NCI-H1436 (cell line): ENCODE measurements around the gene HS3ST3B1.

Experiments used
- DNase-seq: peaks from one replicate; lab custom pipeline; 2025; lab: John Stamatoyannopoulos, UW

The HS3ST3B1 gene

GRCh38 chr17:14354807-14355206, 53.9 kb downstream of the HS3ST3B1 start:
- no peak for DNase-seq

- DNase-seq, result no peak
Measured at GRCh38 chr17:14355556-14355955, 54.7 kb downstream of the HS3ST3B1 start.

GRCh38 chr17:14359163-14360020, 58.5 kb downstream of the HS3ST3B1 start:
- no peak for DNase-seq

GRCh38 chr17:14360856-14361255, 60.0 kb downstream of the HS3ST3B1 start:
- no peak for DNase-seq

DNA sequence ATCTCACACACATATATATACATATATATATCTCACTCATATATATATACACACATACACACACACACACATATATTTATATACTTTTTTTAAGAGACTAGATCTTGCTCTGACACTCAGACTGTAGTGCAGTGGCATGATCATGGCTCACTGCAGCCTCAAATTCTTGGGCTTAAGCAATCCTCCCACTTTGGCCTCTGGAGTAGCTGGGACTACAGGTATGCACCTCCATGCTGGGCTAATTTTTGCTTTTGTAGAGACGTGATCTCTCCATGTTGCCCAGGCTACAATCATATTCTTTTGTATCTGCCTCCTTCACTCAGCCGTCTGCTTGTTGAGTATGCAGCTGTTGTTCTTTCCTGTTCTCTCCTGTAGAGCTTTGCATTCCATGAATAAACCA, 60.6 kb downstream of the HS3ST3B1 start:
- DNase-seq, result no peak

DNA sequence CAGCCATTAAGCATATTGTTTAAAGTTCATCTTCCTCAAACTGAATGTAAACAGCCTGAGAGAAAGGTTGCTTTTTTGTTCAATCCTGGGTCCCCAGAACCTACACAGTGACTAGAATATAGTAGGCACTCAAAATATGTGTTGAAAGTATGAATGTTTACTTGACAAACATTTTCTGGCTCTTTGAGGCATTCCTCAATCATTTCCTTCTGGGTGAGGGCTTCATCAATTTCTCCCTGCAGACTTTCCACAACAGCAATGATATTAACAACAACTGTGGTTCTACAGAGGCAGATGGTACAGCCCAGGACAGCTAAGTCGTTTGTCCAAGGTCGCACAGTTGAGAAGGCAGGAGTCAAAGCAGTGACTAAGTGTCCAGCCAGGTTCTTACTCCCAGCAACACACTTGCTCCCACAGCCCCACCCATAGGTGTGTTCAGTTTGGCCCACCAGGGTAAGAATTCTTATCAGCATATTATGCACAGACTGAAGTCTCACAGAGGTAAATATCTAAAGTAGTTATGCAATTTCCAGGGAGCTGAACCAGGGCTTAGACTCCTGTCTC, 61.1 kb downstream of the HS3ST3B1 start:
- DNase-seq, result no peak

- DNase-seq, result no peak
Measured at GRCh38 chr17:14366199-14366598, 65.3 kb downstream of the HS3ST3B1 start.

GRCh38 chr17:14372461-14372860, 71.6 kb downstream of the HS3ST3B1 start:
- DNase-seq, result no peak

DNA sequence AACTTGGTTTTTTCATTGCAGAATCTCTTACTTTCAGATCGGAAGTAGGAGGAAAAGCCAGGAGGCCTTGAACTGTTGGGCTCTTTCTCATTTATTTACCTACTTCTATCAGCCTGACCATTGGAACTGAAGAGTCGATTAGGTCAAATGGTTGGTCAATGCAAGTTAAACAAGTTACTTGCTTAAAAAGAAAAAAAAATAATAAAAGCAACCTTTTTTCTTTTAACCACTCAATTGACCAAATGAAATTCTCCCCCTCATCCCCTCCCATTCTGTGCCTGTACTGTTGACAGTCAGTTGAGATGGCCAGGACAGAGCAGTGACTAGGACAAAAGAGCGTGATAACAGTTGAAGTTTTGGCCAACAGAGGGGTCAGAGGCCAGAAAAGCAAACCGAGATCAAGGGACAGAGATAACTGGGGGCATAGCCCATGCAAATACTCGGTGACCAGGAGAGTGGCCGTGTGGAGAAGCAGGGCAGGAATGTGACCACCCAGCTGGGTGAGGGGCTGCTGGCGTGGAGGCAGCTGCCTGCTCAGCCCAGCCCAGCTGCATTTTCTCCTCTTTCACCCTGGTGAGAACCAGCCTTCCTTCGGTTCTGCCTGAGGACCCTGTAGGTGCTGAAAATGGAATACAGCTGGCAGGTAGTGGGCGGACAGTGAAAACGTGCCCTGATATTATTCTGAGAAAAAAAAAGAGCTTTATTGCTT, 72.2 kb downstream of the HS3ST3B1 start:
- no peak for DNase-seq

DNA sequence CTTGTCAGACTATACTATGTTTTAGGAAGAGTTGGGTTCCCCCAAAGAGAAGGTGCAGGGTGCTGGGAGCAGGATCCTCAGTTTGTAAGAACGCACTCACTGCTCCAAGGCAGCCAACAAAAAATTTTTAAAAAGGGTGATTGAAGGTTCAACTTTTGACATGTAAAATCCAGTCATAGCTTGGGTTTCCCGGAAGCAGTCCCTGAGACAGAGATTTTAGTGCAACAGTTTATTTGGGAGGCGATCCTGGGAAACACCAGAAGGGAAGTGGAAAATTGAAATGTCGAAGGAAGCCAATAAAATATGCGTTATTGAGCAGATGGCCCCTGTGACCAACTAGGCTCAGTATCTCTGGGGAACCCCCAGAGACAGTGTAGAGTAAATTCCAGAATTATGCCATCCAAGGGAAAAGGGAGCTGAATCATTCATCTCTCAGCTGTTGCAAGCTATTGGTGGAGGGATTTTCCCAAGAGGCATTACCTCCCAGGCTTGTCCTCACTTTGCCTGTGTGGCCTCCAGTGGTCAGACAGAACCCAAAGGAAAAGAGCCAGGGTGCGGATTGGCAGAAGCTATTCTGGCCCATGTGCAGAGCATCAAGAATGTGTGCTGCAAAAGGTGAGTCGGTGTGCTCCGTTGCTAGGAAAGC, 72.9 kb downstream of the HS3ST3B1 start:
- no peak for DNase-seq

DNA sequence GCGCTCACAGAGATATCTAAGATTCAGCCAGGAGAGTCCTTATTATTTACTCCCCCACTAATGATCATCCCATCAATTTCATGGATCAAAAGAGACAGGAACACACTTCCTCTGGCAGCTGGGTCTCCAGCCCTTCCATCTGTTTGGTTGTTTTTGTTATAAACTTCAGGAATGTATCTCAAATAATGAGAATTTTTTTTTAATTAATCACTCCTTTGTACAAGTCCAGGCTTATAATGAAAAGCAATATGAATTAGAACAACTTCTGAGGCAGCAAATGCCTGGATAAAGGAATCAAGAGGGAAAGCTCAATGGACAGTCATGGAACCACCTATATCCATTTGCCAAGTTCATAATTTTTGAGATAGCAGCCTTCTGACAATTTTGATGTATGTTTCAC, 73.4 kb downstream of the HS3ST3B1 start:
- no peak for DNase-seq

DNA sequence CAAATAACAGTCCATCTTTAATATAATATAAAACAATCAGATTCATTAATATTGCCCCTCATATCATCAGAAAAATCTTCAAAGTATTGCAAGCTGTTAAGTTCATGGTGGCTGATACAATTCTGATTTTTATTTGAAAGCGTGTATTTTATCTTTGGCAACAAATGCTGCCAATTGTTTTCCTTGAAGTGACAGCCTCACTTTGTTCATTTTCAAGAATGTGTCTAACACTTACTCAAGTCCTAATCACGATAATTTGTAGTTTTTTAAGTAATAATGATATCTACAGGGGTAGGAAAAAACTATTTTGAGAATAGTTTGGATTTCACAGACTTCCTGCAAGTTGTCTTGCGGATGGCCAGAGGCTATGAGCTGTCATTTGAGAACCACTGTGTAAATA, 75.8 kb downstream of the HS3ST3B1 start:
- DNase-seq, result no peak

GRCh38 chr17:14381606-14382005, 80.7 kb downstream of the HS3ST3B1 start:
- no peak for DNase-seq

DNA sequence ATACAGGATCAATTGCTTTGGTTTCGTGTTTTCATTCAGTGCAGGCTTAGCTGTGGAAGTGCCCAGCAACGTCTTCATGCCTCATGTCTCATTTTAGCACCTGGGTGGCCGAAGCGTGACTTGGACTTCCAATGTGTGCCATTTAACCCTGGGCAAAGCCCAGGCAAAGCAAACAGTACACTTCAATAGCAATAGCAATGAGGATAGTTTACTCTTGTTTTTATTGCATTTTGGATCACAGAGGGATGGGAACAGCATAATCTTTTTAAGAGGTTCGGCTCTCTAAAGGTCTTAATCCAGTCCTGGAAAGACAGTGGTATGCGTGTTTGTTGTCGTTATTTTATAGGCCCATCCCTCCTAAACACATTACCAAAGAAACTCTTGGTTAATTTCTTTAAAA, 86.2 kb downstream of the HS3ST3B1 start:
- no peak for DNase-seq

DNA sequence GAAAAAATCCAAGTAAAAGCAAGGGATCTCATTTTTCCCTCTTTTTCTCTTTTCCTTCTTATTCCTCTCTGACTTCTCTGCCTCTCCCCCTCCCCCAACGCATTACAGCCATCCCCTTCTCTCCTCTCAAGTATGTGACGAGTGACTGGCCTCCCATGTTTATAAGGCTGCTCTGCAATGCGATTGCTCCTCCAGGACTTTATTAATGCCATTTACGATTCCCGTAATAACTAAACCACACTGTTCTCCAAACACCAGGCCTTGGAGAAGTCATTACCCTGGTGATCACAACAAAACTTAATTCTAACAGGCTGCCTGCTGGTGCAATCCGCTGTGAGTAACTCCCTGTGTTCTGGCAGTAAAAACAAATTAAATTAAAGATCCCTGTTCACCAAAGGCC, 88.8 kb downstream of the HS3ST3B1 start:
- no peak for DNase-seq

DNA sequence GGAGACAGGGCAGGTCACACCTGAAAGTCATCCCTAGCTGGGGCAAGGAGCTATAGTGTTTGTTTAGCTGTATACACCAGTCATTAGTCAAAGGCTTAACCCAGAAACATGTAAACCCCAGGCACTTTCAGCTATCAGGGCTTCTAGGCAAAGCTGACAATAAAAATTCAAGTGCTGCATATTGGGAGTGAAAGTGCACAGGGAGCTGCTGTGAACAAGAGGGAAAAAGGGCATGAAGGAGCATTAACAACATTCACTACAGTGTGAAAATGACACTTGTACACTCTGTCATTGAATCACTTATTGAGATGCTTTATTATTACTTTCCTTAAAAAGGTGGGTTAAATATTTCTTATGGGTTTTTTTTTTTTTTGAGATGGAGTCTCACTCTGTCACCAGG, 92.8 kb downstream of the HS3ST3B1 start:
- DNase-seq, result no peak

DNA sequence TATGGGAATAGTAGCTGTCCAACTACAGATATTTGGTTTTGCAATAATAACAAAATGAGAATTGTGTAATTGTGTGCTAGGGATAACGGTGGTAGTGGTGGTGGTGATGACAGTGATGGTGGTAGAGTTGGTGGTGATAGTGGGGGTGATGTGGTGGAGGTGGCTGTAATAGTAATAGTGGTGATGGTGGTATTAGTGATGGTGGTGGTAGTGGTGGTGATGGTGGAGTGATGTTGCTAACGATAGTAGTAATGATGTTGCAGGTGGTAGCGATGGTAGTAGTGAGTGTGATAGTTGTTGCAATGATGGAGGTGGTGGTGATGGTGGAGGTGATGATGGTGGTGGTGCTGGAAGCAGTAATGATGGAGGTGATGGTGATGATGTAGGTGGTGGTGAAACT, 94.4 kb downstream of the HS3ST3B1 start:
- no peak for DNase-seq

DNA sequence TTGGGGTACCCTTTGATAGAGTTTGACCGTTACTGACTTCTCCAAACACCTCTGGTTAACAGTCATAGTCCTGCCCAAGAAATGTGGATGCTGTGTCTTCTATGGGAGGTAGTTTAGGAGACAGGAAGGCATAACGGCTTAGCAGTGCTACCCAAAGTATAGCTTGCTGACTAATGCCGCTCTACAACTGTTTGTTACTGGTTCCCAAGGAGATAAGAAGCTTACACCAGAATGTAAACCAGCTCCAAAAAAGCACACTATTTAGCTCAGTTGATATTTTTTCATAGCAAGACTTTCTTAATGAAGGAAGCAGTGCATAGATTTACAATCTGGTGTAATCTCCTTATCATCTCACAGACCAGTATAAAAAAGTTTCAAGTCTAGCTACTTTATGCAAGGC, 95.7 kb downstream of the HS3ST3B1 start:
- DNase-seq, result no peak

DNA sequence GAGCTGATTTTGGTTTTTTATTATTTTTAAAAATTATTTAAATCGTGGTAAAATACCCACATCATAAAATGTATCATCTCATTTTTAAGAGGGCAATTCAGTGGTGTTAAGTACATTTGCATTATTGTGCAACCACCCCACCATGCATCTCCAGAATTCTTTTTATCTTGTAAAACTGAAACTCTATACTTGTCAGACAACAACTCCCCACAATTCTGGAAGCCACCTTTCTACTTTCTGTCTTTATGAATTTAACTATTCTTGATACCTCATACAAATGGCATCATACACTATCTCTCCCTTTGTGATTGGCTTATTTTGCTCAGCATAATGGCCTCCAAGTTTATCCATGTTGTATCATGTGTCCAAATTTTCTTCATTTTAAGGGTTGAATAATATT, 97.9 kb downstream of the HS3ST3B1 start:
- no peak for DNase-seq
